NCI-H2227 (cell line): ENCODE data around the gene SPCS3.
"Not testable (repeated sequence)": the region's sequence is repeated elsewhere in the genome, so short reads cannot be mapped to it uniquely, and the experiment has no call there.

ENCODE experiments used
- DNase-seq: peaks from one replicate; lab custom pipeline; 2025; ENCODE audit not compliant: unreplicated experiment; lab: John Stamatoyannopoulos, UW

Gene SPCS3

DNA sequence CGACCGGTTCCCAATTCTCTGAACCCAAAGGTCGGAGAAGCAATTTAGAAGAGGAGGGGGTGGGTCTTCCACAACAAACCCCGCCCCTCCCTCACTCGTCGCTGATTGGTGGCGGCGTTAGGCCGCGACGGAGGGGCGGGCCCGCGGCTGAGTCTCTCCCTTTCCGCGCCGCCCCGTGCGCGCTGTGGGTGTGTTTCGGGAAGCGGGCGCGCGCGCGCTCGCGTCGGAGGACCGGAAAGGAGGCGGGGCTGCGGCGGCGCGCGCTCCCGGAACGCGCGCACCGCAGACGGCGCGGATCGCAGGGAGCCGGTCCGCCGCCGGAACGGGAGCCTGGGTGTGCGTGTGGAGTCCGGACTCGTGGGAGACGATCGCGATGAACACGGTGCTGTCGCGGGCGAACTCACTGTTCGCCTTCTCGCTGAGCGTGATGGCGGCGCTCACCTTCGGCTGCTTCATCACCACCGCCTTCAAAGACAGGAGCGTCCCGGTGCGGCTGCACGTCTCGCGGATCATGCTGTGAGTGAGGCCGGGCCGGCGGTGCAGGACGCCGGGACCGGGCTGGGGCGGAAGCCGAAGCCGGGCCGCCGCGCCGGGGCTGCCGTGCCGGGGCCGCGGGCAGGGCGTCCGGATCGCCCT is at the start of gene SPCS3:
SPCS3 (plus strand) TSS at position 263 of the 636 bp plus-strand sequence; CDS start at position 374, 111 bp downstream.
- DNase-seq = peak; percentile 97

DNA sequence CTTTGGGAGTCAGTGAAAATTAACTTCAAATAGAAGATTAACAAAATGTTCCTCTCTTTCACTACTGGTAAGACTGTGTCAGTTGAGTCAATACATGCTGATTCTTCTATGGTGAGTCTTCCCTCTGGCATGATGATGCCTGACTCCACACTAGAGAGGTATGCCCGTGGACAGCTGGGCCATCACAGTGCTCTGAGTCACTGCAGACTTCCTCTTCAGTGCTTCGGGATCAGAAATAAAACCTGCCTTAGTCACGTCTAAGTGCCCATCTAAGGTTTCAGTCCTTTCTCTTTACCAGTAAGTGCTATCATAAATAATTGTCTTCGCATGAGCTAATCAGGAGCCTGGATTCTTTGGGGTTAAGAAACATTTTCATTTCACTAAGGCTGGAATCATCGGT is 49.1 kb upstream of the SPCS3 start:
- DNase-seq = no peak

DNA sequence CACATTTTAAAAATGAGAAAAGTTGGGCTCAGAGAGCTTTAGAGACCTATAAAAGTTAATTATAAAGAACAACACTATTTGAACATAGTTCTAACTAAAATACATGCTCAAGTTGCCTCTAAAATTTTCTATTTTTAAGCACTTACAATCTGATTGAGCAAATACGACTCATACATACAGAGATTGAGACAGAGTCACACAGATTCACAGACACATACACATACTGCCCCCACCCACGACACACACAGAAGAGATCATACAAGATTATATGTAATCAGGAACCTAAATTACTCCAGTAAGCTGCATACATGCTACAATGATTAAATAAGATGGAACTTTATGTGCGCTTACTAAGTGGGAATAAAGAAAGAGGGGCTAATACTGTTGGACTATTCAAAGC is 48.0 kb upstream of the SPCS3 start:
- DNase-seq = no peak

DNA sequence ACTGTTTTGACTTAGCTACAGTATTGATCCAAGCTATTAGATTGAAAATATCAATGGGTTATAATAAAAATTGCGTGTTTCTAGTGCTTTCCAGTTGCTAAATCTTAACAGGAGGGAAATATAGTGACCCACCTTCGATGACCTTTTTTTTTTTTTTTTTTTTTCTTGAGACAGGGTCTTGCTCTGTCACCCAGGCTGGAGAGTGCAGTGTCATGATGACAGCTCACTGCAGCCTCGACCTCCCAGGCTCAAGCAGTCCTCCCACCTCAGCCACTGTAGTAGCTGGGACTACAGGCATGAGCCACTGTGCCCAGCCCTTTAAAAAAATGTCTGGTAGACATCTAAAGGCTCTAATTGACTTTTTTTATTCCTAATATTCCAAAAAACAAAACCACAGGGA is 47.0 kb upstream of the SPCS3 start:
- no peak for DNase-seq

DNA sequence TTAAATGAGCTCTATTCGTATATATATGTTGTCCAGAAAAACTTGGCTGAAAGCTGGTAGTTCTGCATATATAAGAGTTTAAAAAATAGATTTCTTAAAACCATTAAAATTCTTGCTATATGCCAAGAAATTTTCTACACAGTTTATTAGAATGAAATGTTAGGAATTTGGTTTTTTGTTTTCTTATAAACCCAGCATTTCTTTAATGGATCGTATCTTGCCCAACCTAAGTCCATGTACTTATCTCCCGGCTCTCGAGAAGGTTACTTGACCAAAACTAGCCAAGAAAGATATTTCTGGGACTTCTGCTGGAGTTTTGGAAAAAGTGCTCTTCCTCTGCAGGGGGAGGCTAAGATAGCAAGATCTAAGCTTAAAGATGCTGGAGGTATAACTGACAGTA is 46.0 kb upstream of the SPCS3 start:
- DNase-seq = no peak

DNA sequence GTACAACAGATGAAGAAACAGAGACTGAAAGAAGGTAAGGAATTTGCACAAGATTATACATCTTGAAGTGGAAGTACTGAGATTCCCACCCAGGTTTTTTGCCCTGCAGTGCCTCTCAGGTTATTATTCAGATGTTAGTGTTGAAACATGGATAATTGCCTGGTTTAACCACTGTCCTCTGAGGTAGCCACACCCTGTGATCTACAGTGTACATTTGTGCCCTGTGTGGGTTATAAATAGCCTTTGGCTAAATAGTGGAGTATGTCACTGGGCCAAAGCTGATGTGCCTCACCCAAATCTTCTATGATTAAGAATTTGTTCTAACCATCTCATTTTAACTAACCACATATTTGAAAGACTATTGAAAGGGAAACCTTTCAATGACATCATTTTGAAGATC is 45.3 kb upstream of the SPCS3 start:
- DNase-seq = no peak

DNA sequence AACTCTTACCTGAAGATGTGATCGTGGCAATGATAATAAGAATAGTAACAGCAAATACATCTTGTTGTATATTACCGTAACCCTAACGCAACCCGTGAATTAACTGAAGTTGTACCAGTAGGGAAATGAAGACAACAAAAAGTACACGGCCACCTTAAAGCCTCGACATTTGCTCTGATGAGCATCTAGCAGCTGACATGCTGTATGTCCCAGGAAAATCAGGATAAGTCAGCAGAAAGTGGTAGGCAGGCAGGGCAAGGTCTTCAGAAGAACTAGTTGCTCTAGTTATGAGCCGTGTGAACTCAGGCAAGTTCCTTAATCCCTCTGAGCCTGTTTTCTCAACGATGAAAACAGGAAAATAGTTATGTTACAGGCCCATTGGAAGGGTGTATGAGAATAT is 43.1 kb upstream of the SPCS3 start:
- no peak for DNase-seq

DNA sequence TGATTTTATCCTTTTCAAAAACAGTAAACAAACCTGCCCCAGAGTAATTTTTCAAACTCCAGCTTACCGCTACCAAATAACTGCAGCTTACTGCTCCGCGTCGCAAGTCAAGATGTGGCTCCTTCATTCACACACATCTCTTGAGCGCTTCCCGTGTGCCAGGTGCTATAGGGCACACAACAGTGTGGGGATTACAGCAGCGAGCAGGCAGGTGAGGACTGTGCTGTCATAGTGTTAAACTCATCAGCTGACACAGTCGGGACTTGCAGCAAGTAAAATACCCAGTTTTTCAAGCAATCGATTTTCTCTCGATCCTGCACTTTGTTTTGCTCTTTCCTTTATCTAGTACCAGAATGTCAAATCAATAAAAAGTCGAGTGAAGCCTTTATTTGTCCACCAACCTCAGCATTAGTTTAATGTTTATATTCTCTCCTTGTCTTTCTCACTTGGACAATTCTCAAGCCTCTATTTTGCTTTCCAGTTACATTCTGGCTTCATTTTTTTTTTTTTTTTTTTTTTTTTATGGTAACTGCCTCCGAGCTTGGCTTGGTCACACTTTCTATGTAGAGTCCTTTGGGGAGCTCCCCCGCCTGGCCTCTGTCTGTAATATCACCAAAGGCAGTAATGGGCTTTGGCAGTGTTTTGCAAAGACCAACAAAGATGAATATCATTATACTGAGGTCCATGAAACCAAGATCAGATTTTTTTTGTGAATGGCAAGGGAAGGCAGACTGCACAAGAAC is 42.4 kb upstream of the SPCS3 start:
- peak; percentile 72 for DNase-seq

DNA sequence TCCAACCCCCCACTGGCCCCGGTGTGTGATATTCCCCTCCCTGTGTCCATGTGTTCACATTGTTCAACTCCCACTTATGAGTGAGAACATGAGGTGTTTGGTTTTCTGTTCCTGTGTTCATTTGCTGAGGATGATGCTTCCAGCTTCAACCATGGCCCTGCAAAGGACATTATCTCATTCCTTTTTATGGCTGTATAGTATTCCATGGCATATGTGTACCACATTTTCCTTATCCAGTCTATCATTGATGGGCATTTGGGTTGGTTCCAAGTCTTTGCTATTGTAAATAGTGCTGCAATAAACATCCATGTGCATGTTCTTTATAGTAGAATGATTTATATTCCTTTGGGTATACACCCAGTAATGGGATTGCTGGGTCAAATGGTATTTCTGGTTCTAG is 40.2 kb upstream of the SPCS3 start:
- DNase-seq = not testable (repeated sequence)

DNA sequence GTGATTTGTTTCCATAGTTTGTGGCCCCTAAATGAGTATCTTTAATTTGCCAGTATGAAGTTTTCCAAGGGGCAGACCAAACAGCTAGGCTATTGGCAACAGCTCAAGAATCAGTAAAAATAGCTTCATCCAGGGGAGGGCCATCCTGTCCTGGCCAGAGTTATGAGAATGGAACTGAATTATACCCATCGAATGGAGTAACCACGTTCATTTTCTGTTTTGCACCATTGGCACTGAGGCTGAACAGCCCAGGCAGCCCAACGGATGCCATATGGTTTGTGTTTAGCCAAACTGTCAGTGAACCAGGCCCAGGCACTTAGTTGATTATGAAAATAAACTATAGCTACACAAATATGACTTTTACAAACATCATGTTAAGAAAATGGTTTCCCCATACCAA is 33.0 kb upstream of the SPCS3 start:
- no peak for DNase-seq

DNA sequence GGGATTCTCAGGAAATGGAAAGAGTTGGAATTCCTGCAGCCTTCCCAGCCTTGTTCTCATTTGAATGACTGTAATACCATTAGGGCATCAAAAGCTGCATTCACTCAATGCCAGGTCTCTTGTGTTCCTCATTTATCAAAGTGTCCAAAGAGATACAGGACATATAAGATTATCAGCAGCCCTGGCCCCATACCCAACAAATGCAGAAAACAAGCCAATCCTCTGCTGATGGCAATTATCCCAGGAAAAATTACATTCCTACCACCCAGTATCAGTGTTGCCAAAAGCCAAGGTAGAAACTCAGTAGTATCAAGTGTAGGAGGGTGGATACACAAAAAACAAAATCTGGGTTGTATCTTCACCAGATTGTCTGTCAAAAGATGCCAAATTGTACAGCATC is 32.2 kb upstream of the SPCS3 start:
- no peak for DNase-seq

DNA sequence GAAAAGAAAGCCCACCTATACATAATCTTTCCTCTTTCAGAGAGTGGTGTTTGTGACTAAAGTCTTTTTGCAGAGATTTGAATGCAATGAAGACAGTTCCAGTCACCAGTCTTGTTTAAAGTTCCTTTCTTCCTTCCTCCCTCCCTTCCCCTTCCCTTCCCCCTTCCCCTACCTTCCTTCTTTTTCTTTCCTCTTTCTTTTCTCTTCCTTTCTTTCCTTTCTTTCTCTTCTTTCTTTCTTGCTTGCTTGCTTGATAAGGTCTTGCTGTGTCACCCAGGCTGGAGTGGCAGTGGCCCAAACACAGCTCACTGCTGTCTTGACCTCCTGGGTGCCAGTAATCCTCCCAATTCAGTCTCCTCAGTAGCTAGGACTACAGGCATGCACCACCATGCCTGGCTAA is 31.7 kb upstream of the SPCS3 start:
- DNase-seq = no peak

DNA sequence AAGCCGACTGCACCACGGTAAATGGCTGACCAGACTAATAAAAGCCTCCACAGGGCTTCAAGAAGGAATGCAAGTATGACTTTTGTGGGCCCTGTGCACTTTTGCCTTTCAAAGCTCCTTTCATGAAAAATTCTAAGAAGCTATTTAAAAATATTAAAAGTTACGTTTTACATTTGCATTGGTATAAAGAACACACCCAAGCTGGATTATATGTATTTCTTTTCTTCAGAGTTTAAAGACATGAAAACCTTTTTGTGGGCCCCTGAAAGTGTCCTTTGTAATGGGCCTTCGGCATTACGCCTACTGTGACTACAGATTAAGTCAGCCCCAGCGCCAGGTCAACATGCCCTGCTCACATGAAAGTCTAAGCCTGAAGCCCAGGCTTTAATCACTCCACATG is 30.2 kb upstream of the SPCS3 start:
- no peak for DNase-seq

DNA sequence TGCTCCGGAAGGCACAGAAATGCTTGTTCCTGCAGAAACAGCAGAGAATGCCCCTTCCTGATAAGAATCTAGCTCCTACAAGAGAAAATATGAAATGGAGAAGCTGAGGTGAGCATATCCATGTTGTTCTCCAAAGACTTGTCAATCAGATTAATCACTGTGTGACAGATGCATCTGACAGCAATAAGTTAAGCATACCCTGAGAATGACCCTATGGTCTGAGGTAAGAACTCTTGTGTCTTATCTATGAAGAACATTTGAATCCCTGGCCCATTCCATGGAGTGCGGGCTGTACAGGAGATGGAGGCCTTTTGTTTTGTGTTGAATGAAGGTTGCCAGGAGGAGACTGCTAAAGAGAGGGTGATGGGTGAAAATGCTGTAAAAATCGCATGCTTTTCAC is 29.2 kb upstream of the SPCS3 start:
- no peak for DNase-seq

DNA sequence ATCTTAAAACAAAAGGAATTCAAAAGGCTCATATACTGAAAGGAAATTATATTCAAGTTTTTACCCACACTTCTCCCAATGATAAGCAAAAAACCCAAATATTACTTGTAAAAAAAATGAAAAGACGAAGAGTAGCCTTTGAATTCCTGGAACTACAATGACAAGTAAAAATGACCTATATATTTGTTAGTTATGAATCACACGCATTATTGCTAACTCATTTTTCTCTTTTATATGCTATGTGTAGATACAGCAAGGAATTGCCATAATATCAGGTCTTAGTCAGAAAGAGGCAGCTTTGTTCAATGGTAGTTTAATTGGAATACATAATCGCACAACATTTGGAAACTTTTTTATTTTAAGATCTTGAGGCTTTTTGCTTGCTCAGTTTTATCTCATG is 28.0 kb upstream of the SPCS3 start:
- DNase-seq = no peak

DNA sequence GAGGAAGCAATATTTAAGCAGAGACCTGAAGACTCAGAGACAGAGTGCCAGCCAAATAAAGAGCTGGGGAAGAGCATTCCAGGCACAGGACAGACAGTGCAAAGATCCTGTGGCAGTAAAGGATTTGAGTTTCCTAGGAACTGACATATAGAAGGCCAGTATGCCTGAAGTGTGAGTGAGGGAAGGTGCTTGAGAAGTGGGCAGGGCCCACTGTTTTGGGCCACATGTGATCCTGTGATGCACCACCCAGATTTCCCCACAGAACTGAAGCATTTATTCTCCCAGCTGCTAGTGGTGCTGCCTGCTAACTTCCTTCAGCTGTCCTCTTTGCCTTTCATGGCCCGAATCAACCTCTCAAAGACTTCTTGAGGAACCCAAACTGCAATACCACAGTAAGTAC is 26.8 kb upstream of the SPCS3 start:
- DNase-seq = no peak

DNA sequence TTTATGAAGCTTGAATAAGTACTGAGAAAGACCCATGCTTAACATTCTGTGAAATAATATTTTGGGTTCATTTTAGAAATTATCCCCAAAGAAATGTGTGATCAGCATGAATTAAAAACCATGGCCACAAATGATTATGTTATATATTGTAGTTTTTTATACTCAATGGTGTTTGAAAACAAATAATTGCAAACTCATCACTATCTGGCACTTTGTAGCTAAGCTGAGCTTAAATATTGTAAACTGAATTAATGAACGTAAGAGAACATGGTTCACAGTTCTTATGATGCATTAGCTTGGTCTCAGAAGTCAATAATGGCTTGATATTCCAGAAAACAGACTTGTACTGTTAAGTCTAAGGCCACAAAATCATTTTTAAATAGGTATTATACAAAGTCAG is 26.1 kb upstream of the SPCS3 start:
- no peak for DNase-seq

DNA sequence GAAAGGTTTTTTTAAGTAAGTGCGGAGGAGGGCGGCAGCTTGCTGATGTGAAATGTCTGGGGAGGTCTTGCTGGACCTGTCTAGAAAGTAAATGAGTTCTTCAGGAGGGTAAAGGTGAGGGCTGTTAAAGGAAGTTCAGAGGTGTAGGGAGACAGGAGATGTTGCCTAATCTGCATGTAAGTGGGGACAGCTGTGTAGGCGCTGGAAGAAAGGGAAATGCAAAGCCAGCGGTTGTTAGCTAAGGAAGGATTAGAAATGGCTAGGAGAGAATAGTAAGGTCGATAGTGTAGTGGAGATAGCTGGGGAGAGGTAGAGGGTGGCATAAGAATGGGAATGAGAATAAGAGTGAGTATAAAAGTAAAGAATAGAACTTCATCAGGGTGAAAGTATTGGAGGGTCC is 23.9 kb upstream of the SPCS3 start:
- not testable (repeated sequence) for DNase-seq

DNA sequence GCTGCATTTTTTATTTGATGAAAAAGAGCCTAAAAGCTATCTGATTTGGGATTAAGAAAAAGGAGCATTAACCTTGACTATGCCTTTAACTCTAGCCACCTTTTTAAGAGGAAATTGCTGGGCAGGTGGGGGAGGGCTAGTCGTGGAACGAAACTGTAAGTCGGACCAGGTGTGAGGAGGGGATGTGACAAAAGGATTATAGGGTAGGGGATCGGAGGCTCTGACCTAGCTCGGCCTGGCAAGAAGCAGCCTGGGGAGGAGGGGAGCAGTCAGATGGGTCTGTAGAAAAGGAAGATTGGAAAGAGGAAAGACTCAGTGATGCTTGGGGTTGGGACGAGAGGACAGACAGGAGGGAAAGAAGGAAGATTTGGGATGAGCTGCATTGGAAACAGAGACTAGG is 21.1 kb upstream of the SPCS3 start:
- no peak for DNase-seq

DNA sequence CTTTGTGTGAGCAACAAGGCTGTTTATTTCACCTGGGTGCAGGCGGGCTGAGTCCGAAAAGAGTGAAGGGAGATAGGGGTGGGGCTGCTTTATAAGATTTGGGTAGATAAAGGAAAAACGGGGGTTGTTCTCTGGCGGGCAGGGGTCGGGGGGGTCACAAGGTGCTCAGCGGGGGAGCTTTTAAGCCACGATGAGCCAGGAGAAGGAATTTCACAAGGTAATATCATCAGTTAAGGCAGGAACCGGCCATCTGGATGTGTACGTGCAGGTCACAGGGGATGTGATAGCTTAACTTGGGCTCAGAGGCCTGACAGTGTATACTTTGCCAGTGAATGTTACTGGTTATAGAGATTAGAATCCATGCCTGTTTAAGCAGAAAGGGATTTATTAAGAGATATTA is 19.7 kb upstream of the SPCS3 start:
- no peak for DNase-seq

DNA sequence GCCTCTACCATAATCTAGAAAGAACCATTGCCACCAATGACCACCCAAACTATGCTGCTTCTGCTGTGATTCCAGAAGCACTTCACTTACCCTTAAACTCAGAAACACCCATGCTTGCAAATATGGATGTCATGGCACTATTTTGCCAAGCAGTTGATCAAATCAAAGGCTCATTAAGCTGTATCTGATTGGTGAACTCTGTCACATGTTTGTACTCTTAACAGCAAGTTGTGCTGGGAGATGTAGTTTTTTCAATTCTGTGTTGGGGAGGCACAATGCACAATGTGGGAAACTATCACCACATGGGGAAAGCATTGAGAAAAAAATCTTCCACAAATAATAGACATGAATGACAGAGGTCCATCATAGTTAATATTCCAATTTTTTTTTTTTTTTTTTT is 19.2 kb upstream of the SPCS3 start:
- DNase-seq = no peak

DNA sequence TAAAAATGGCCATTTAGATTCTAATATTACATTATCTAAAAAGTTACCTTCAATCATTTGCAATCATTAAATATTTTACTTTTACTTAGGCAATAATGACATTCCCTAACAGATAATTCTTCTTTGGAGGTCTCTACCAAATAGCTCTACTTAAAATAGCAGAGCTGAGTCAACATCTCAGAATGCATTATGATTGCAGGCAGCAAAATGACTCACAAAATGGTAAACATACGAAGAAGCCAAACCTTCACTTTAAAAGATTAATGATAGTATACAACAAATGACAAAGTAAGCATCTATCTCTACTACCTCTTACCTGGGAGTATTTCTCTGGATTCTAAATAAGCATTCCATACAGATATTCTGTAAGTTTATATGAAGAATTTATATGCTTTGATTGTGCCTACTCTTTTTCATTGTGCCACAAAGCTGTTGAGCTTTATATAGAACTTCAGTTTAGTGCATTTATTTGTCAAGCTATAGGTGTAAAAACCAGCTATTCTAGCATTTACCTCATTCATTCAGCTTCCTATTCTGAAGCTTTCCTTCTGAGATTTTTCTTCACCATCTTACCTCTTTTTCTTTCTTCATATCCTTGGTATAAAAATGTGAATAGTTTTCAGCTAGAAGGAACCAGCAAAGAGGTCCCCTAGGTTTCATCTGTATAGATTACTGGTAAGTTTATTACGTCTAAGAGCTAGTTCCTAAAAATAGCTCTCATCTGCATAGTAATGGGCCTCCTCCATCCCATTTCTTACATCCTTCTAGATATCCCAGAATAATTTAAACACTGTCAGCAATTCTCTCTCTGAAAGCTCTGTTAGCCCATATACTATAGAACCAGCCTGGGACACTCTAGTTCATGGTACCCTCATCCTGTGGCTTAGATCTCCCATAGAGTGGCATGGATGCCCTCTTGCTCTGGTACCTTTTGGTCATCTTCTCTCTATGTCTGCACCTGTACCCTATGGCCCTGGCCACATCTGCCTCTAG is 17.2 kb upstream of the SPCS3 start:
- no peak for DNase-seq
